Heart left ventricle (tissue), 16 donors: Measurements from ENCODE around the gene AMZ2. TPM values are rescaled to one million over a fixed set of nuclear protein-coding genes. Genes with fewer than 3 reads are reported as not detected.

Experiments
- ATAC-seq, 4 donors: fragments of 200-7000 bp; cut with Tn5 transposase; one replicate each; pipeline ENCODE4 v1.9.1; 2020 to 2022; ENCODE audit warnings: moderate library complexity in 4 of 4, mild to moderate bottlenecking in 3 of 4, moderate number of reproducible peaks in 1 of 4
- DNase-seq, 5 donors: peaks; one replicate each; pipeline ENCODE4 v3.0.0-alpha.2; 2020
- H3K27ac ChIP-seq, 12 donors: fragments of 200-600 bp; sonication (generic) in 4 of 12; one replicate each; pipeline versions ENCODE4 v1.5.0 to v1.8.0; 2016 to 2022; ENCODE audit warnings: mild to moderate bottlenecking in 2 of 12
- H3K27me3 ChIP-seq, 9 donors: fragments of 200-600 bp; sonication (generic) in 2 of 9; one replicate each; pipeline versions ENCODE4 v1.5.1 to v1.8.0; 2016 to 2022; ENCODE audit warnings: mild to moderate bottlenecking in 3 of 9
- H3K36me3 ChIP-seq, 9 donors: fragments of 200-600 bp; sonication (generic) in 2 of 9; one replicate each; pipeline versions ENCODE4 v1.5.0 to v1.8.0; 2018 to 2022; ENCODE audit warnings: mild to moderate bottlenecking in 2 of 9
- H3K4me1 ChIP-seq, 12 donors: fragments of 200-600 bp; sonication (generic) in 4 of 12; one replicate each; pipeline versions ENCODE4 v1.5.0 to v1.8.0; 2016 to 2022; ENCODE audit warnings: mild to moderate bottlenecking in 3 of 12
- H3K4me3 ChIP-seq, 12 donors: fragments of 200-600 bp; sonication (generic) in 4 of 12; one replicate each; pipeline versions ENCODE4 v1.5.0 to v1.8.0; 2017 to 2022; ENCODE audit warnings: mild to moderate bottlenecking in 9 of 12, moderate library complexity in 4 of 12
- H3K9me3 ChIP-seq, 12 donors: fragments of 200-600 bp; sonication (generic) in 4 of 12; one replicate each; pipeline versions ENCODE4 v1.5.0 to v1.8.0; 2016 to 2022; ENCODE audit warnings: mild to moderate bottlenecking in 1 of 12
- CTCF ChIP-seq, 12 donors: fragments of 200-600 bp; sonication (generic) in 4 of 12; IDR thresholded peaks; one replicate each; pipeline versions ENCODE4 v1.5.0 to v1.8.0; 2018 to 2022; ENCODE audit warnings: antibody characterized with exemption in 12 of 12, mild to moderate bottlenecking in 5 of 12
- POLR2A ChIP-seq, 2 donors: fragments of 450-650 bp; IDR thresholded peaks; one replicate each; pipeline ENCODE4 v1.6.1; 2017; ENCODE audit warnings: antibody characterized with exemption in 2 of 2, mild to moderate bottlenecking in 2 of 2, moderate library complexity in 2 of 2
- WGBS, 4 donors: extraction: QIAGEN DNeasy Blood & Tissue Kit in 2 of 4; methylation state at CpG; one replicate each; pipeline versions ENCODE4 v1.1.5 to v1.1.7; 2013 to 2018; 5-methylcytosine and 5-hydroxymethylcytosine counted together
- intact Hi-C, 10 donors: fragments of 100-400 bp; cut with DNase I; formaldehyde crosslinking; loops; one replicate each; pipeline versions ENCODE4 v1.11.1 to v1.14.2; 2022
- polyA plus RNA-seq, 2 donors: library from polyadenylated mRNA; stranded (reverse); fragments of 200-250 nt; gene quantifications; one replicate each; pipeline ENCODE4 v1.2.3, GENCODE V29; 2013
- total RNA-seq, 9 donors: library from RNA; depleted of rRNA in 2 of 9; stranded (reverse); fragments of >200 nt in 2 of 9; fragmentation: NEBNext Ultra II Directional in 3 of 9; extraction: Animal tissue kit (Norgen Biotek cat#: 25700) in 3 of 9; gene quantifications; one replicate each; pipeline versions ENCODE4 v1.1.0 to v1.2.4, GENCODE V29; 2016 to 2023
- donor health status: ischemic (EF 13 %, LVEDD 7.1; RV severe dilation, severe dysfunction).
- donor health status: healthy with polysubstance abuse.
- donor health status: DM: no; HTN: yes; CAD: no.
- donor health status: DM: no; HTN: no; CAD: no.
- donor health status: ischemic (EF 25% LVEDD 6.9; RV normal size, moderate dysfunction).
- donor health status: ischemic (EF 25% LVEDD 5.7; RV mildly dilated, moderate dysfunction).
- donor health status: healthy.
- donor health status: DM: yes; HTN: yes; CAD: no.
- donor health status: ischemic (EF 35%, LVEDD 5.7; RV mildly dilated, moderate dysfunction).
- donor health status: nonischemic (EF 11% LVEDD 7.7; RV severe dilation, severe dysfunction).
- donor health status: DM: yes; HTN: yes; CAD: no.
- donor health status: PGD.
- donor health status: ischemic (EF 29% LVEDD 5.4; RV normal size, mild dysfunction).
- donor health status: nonischemic (EF 23%, LVEDD 6.1; RV moderate dilation, normal function).

The AMZ2 gene
- total and polyA plus RNA-seq, 11 donors: 52.9 to 141 (median 89.1) TPM

- no peak for TF ChIP-seq CTCF (IDR thresholded peaks at IDR 0.05)
- no peak for TF ChIP-seq POLR2A (IDR thresholded peaks at IDR 0.05)
- 90 to 94% (median 93%) methylated on average over 24 of the region's 24 CpGs for WGBS, 4 donors
- Histone ChIP-seq H3K27ac (peak overlapping the region in 4 of 12 donors; percentile 91 to 99 (median 98)), H3K27me3 (no peaks in the 10 kb centered on the region), H3K9me3 (no peaks in the 10 kb centered on the region), H3K36me3 (peaks cover 0 to 16% (median 13%) of the 10 kb centered on the region in 9 donors), H3K4me3 (peak overlapping the region in 6 of 12 donors; percentile 69 to 92 (median 86)), H3K4me1 (peaks cover 0 to 26% (median 13%) of the 10 kb centered on the region in 12 donors)
- ATAC-seq (no peak), DNase-seq (no peak)
- intact Hi-C loops: loop anchor here in 4 of 10 donors (5.0 kb wide), 3 partner anchors 39 to 266 kb away; partner anchors contain the start of gene PRKAR1A (in 1 of the 4)
Measured at GRCh38 chr17:68246271-68247028, 1.4 kb upstream of the AMZ2 start.

GRCh38 chr17:68248199-68248825 lies 469 bp downstream of the AMZ2 start:
- Histone ChIP-seq H3K4me1 (peaks cover 0 to 26% (median 13%) of the 10 kb centered on the region in 12 donors), H3K27ac (peak overlapping the region; percentile 89 to 99 (median 98)), H3K36me3 (peaks cover 0 to 33% (median 21%) of the 10 kb centered on the region in 9 donors), H3K9me3 (no peaks in the 10 kb centered on the region), H3K27me3 (no peaks in the 10 kb centered on the region), H3K4me3 (peak overlapping the region; percentile 68 to 94 (median 86))
- 1 to 3% (median 2%) methylated on average over 16 to 19 of the region's 19 CpGs for WGBS, 4 donors
- DNase-seq (no peak), ATAC-seq (peak; percentile 17 to 67 (median 50))
- TF ChIP-seq POLR2A (IDR thresholded peaks at IDR 0.05) (no peak), CTCF (IDR thresholded peaks at IDR 0.05) (no peak)
- intact Hi-C loops: loop anchor here in 4 of 10 donors (5.0 kb wide), 3 partner anchors 41 to 264 kb away; partner anchors contain the start of gene PRKAR1A (in 1 of the 4)

- no peak for DNase-seq
- H3K4me3 ChIP-seq: peak overlapping the region in 8 of 12 donors; percentile 68 to 93 (median 86)
- H3K27ac ChIP-seq: peak overlapping the region in 11 of 12 donors; percentile 89 to 99 (median 98)
- TF ChIP-seq POLR2A (IDR thresholded peaks at IDR 0.05): no peak
- no peak for TF ChIP-seq CTCF (IDR thresholded peaks at IDR 0.05)
- intact Hi-C loops: loop anchor here in 4 of 10 donors (5.0 kb wide), 3 partner anchors 42 to 263 kb away; partner anchors contain the start of gene PRKAR1A (in 1 of the 4)
- H3K9me3 ChIP-seq: no peaks in the 10 kb centered on the region
- H3K36me3 ChIP-seq: peaks cover 0 to 38% (median 21%) of the 10 kb centered on the region in 9 donors
- H3K27me3 ChIP-seq: no peaks in the 10 kb centered on the region
- no peak for ATAC-seq
- H3K4me1 ChIP-seq: peaks cover 0 to 26% (median 13%) of the 10 kb centered on the region in 12 donors
- WGBS, 4 donors: 72 to 79% (median 75%) methylated on average over 5 of the region's 5 CpGs
Measured at GRCh38 chr17:68248891-68249290, 1.0 kb downstream of the AMZ2 start.
